GM12875 (cell line): ENCODE data around the gene MRE11.
"Not testable (repeated sequence)": the region's sequence is repeated elsewhere in the genome, so short reads cannot be mapped to it uniquely, and the experiment has no call there.

Experiments used
- H3K4me3 ChIP-seq: one replicate; pipeline ENCODE4 v1.5.1; 2011; ENCODE audit warnings: low read depth, low read length, control low read depth
- TF ChIP-seq, protein P1 (sequence below): IDR thresholded peaks from 2 replicates; pipeline ENCODE4 v1.5.1; 2011; ENCODE audit warnings: low read depth, mild to moderate bottlenecking, control low read depth, inconsistent platforms, low read length, moderate library complexity, borderline replicate concordance; ENCODE audit not compliant: insufficient read depth

Gene MRE11

DNA sequence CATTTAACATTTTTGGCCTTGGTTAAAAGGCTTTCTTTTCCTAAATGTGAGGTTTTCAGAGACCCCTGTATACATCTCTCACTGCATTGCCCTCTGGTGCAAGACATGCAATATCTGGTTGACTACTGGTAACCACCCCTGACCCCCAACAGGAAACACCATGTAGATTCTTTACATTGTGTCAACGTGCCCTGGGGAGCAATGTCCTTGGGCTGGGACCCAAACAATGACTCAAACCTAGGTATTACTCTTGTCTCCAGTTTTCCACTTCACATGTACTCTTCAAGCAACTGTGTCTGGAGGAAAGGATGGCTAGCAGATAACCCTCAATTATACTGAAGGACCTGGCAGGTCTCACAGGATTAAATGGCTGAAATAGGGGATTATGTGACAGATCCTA, 91.3 kb downstream of the MRE11 start:
- TF ChIP-seq, protein P1, sequence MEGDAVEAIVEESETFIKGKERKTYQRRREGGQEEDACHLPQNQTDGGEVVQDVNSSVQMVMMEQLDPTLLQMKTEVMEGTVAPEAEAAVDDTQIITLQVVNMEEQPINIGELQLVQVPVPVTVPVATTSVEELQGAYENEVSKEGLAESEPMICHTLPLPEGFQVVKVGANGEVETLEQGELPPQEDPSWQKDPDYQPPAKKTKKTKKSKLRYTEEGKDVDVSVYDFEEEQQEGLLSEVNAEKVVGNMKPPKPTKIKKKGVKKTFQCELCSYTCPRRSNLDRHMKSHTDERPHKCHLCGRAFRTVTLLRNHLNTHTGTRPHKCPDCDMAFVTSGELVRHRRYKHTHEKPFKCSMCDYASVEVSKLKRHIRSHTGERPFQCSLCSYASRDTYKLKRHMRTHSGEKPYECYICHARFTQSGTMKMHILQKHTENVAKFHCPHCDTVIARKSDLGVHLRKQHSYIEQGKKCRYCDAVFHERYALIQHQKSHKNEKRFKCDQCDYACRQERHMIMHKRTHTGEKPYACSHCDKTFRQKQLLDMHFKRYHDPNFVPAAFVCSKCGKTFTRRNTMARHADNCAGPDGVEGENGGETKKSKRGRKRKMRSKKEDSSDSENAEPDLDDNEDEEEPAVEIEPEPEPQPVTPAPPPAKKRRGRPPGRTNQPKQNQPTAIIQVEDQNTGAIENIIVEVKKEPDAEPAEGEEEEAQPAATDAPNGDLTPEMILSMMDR: no peak
- no peak overlapping the region for H3K4me3 ChIP-seq

DNA sequence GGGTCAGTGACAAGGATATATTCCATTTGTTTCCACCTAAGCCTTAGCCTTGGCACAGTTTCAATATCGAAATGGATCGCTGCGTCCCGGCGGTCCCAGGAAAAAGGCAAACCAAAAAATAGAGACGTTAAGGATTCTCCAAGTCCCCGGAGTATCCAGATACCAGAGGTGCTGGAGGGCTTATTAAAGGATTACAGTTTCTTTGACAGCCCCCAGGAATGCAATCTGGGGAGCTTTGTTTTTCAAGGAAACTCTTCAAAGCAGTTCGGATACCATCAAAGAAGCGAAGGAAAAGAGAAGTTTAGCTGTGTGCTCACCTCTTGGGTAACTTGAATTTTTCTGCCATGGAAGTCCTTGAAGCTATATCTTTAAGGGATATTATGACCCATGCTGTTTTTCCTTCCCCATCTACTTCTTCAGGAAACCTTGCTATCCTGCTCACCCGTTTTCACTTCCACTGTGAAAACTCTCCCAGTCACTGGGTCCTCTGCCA, 91.8 kb downstream of the MRE11 start:
- TF ChIP-seq, protein P1: no peak
- H3K4me3 ChIP-seq: no peak overlapping the region

DNA sequence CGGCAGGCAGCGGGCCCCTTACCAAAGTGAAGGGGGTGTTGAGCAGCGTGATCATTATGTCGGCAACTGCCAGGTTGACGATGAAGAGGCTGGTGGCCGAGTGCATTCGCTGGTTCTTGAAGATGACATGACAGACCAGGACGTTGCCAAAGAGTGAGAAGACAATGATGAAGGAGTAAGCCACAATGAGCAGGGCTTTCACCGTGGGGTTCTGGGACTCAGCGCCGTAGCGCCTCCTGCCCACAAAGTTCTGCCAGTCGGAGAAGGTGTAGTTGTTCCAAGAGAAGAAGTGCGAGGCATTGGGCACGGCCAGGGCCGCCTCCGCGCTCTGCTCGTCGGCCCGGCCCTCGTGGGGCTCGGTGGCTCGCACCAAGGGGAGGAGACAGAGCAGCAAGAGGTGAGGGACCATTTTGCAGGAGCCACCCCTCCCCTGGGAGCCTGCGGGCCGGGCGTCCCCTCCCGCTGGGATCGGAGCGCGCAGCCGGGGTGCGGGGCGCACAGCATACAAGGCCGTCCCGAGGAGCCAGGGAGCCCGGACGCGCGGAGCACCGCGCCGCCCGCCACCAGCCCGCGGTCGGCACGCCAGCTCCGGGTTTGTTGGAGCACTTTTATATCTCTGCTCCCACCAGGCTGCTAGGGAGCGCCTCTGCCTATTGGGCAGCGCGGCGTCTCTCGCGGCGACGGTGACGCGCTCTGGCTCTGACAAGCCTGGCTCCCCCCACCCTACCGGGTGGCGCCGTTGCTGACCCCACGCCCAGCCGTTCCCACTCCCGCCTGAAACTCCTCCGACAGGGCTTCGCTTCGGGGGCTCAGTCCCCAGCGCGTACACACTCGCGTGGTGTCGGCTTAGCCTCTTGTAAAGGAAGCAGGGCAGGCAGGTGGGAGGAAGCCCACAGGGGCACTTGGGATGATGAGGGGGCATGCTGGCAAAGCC, 92.5 kb downstream of the MRE11 start, which contains the start of gene GPR83:
Gene GPR83 (minus strand): TSS at position 581 of the 934 bp plus-strand sequence. CDS start 172 bp downstream, at position 409.
- no peak within 1 kb of the TSS for H3K4me3 ChIP-seq
- TF ChIP-seq, protein P1: no peak

DNA sequence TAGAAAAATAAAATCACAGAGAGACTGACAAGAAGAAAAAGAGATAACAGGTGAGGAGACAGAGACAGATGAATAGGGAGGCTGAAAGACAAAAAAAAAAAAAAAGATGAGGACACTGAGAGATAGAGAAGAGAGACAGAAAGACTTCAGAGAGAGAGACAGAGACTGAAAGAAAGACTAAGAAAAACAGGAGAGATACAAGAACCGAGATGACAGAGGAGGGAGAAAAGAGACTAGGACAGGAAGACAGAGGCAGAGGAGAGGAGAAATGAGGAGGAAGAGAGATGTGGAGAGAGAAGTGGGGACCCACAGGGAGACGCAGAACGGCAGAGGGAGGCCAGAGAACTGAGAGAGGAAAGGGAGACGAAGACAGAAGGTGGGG, 93.2 kb downstream of the MRE11 start:
- no peak overlapping the region for H3K4me3 ChIP-seq
- TF ChIP-seq, protein P1: no peak

DNA sequence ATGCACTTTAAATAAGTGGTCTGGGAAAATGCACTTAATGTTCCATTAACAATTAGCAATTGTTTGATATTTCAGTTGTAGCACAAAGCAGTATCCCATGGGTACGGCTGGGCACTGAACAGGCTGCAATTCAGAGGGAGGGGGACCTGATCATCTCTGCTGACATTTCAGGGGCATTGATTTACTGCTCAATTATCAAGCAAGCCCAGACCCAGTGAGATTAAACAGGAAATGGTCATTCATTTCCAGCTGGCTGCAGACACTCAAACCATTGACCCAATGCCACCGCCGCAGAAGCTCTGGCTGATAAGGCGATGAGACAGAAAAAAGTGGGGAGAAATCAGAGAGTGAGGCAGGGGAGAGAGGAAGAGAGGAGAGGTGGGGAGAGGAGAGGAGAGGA, 93.6 kb downstream of the MRE11 start:
- TF ChIP-seq, protein P1: no peak
- H3K4me3 ChIP-seq: no peak overlapping the region

DNA sequence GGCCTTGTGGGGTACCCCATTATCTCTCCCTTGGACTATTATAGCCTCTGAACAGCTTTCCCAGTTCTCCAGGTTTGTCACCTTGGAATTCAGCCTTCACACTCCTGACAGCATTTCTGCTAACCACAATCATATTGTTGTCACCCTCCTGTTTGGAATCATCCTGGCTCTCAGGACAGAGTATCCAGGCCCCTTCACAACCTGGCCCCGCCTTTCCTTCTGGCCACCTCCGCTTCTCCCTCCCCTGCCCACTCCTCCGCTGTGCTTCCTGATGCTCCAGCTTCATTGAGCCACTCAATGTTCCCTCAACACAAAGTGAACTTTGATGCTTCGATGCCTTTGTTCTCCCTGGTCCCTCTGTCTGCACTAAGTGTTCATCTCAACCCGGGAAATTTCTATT, 95.5 kb downstream of the MRE11 start:
- H3K4me3 ChIP-seq: no peak overlapping the region
- TF ChIP-seq, protein P1: no peak

DNA sequence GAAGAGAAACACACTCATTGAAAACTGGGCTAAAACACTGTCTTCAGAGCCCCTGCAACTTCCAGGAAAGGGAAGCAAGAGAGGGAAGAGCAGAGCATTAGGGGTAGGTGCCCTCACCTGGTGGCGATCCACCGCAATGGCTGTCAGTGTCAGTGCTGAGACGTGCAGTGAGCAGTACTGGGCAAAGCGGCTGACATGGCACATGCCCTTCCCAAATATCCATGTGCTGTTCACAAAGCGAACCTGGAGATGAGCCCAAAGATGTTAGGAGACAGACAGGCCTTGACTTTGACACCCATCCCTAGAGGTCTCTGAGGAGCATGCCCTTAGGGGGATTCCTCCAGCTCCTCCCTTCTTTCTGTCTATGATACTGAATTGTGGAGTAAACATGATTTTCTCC, 97.4 kb downstream of the MRE11 start:
- TF ChIP-seq, protein P1: no peak
- H3K4me3 ChIP-seq: no peak overlapping the region

DNA sequence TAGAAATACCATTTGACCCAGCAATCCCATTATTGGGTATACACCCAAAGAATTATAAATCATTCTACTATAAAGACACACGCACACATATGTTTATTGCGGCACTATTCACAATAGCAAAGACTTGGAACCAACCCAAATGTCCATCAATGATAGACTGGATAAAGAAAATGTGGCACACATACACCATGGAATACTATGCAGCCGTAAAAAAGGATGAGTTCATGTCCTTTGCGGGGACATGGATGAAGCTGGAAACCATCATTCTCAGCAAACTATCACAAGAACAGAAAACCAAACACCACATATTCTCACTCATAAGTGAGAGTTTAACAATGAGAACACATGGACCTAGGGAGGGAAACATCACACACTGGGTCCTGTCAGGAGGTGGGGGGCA, 101.7 kb downstream of the MRE11 start:
- H3K4me3 ChIP-seq: not testable (repeated sequence)
